HG03097 (cell line): ENCODE data around the gene INCA1.
A peak's percentile ranks its signal among the peaks of the same experiment; 100 is the strongest.
"Not testable (repeated sequence)": the region's sequence is repeated elsewhere in the genome, so short reads cannot be mapped to it uniquely, and the experiment has no call there.

Experiments used
- ATAC-seq: cut with Tn5 transposase; IDR thresholded peaks from one replicate; pipeline ENCODE4 v1.9.1; 2021; ENCODE audit not compliant: unreplicated experiment, low FRiP score

INCA1 gene, protein sequence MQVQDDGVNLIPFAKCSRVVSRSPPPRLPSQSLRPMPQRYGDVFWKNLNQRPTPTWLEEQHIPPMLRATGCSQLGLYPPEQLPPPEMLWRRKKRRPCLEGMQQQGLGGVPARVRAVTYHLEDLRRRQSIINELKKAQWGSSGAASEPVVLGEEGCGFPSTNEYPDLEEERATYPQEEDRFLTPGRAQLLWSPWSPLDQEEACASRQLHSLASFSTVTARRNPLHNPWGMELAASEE

DNA sequence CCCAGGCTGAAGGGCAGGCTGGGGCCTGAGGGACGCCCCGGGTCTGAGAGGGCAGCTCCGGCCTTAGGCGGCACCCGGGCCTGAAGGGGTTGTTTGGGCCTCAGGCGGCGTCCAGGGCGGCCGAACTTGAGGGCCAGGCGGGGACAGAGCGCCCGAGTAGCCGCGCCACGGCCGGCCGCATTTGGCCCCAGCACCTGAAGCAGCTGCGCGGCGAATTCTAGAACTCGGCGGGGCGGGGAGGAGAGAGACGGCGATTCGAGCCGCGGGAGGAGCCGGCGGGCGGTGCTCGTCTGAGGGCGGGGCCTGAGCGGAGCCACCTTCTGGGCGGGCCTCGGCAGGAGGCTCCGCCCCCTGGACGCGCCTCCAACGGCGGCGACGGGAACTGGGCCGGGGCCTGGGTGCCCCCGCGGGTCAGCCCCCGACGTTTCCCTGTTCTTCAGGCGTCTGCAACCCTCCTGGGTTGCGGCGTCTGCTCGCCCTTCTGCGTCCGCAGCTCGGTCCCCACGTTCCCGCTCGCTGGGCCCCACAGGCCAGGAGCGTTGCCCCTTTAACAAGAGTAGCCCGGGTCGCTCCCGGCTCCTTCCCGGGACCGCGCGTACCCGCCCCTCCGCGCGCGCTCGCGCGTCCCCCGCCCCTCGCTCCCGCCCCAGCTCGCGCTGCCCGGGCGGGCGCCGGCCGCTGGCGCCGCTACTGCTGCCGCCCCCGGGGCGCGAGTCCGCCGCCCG, at the start of gene INCA1, which contains the start of gene KIF1C:
TSS of gene INCA1 (minus strand) at position 221 of the 725 bp plus-strand sequence. CDS start 3,085 bp downstream, outside the sequence.
TSS of gene KIF1C (plus strand) at position 649 of the 725 bp plus-strand sequence. CDS start 2,297 bp downstream, outside the sequence.
- peak; percentile 81 for ATAC-seq

DNA sequence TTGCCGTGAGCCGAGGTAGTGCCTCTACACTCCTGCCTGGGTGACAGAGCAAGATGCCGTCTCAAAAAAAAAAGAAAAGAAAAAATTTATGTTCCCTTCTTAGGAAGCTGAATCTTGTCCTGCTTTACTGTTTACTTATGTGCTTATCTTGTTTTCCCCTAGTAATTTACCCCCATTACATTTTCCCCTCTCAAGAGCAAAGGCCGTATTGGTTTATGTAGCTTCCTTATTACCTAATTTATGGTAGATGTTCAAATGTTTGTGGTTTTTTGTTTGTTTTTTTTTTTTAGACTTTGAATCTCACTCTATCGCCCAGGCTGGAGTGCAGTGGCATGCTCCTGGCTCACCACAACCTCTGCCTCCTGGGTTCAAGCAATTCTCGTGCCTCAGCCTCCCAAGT, 48.2 kb upstream of the INCA1 start:
- ATAC-seq: no peak

DNA sequence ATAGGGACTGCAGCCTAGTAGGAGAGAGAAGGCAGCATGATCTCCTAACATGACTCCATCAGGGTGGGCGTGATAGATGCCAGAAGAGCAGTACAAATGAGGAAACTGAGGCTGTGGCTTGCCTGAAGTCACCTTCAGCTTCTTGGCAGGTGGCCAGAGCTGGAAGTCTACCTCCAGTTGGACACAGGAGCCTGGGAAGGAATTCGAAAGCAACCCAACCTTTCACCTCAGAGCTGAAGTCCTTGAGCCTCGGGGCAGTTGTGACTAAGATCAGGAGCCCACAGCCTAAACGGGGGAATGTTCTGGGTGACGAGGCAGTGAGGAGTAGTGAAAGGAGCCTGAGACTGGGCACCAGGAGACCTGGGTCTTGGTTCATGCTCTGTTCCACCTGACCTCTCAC, 47.3 kb upstream of the INCA1 start:
- ATAC-seq: no peak

DNA sequence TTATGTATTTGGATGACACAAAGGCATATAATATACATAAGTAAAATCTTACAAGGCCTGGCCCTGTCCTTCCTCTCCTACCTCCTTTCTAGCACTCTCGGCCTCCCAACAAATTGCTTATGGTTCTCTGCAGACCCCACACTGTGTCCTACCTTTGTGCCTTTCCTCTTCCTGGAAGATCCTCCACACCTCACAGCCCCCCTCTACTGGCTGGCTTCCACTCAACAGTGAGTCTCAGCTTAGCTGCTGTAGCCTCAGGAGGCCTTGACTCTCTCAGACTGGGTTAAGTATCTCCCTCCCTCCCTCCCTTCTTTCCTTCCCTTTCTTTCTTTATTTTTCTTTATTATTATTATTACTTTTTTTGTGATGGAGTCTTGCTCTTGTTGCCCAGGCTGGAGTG, 46.2 kb upstream of the INCA1 start:
- ATAC-seq: no peak

DNA sequence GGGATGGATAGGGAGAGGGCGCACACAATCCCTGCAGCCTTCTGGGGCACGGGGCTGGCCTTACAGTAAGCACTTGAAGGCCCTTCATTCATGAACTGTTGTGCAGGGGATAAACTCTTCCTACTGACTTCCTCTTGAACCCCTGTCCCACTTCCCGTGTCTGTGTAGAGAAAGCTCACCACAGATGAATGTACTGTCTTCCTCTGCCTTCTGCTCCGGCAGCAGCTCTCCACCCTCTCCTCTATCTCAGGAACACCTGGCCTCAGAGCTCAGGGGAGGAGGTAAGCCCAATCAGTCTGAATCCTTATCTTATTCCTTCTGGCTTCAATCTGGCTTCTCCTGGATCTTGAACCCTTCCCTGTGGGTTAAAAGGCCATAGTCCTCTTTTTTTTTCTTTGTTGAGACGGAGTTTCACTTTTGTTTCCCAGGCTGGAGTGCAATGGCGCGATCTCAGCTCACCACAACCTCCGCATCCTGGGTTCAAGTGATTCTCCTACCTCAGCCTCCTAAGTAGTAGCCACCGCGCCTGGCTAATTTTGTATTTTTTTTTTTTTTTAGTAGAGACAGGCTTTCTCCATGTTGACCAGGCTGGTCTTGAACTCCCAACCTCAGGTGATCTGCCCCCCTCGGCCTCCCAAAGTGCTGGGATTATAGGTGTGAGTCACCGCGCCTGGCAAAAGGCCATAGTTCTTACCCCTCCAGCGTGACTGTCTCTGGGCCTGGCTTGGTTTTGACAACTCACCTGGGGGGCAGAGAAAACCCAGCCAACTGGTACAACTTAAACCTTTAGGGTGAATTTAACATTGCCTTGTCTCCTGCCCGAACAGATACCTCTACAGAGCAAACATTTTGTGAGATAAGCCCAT, 45.1 kb upstream of the INCA1 start:
- no peak for ATAC-seq

DNA sequence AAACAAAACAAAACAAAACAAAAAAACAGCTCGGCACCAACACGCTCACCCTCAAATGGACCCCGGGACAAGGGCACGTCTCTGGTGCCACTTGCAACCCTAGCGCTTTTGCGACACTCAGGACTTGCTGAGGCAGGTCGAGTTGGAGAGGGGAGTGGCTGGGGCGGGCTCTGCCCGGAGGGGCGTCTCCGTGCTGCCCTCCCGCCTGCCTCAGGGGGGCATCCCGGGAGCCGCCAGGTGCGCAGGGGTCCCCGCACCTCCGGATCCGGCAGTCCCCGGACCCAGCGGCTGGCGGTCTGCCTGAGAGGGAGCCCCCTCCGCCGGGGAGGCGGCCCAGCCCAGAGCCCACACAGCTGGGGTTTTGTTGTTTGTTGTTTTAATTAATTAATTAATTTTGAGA, 38.0 kb upstream of the INCA1 start, which contains the start of gene SLC52A1:
TSS of gene SLC52A1 (minus strand) at position 112 of the 400 bp plus-strand sequence. CDS start 820 bp downstream, outside the sequence.
- no peak for ATAC-seq

DNA sequence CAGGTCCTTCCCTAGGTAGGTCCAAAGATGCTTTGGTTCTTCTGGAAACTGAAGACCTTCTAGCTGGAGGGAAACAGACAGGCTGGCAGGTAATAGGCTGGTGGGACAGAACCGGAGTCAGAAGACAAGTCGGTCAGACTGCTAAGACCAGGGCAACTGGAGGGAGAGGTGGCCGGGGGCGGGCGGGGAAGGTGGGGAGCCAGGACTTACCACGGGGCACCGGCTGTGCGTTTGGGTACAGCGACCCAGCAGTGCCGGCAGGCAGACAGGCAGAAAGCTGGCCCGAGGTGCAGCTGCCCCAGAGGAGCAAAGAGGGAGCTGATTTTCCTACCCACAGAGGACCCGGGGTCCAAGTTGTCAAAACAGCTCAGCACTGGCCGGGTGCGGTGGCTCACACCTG, 37.3 kb upstream of the INCA1 start:
- ATAC-seq: no peak

DNA sequence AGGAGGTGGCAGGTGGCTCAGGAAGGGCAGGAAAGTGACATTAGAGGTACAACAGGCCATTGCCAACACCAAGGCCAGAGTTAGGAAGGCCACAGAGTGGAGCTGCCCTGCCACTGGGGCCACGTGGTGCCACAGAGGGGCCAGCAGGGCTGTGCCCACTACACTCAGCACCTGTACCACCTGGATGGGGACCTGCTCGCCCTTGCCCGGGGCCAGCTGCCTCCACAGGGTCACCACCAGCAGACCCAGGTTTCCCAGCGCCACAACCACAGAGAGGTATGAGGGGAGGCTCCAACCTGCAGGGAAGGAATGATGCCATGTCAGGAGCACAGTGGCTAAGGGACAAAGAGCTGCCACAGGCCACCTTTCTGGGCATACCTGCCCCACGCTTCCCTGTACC, 36.7 kb upstream of the INCA1 start:
- ATAC-seq: no peak

DNA sequence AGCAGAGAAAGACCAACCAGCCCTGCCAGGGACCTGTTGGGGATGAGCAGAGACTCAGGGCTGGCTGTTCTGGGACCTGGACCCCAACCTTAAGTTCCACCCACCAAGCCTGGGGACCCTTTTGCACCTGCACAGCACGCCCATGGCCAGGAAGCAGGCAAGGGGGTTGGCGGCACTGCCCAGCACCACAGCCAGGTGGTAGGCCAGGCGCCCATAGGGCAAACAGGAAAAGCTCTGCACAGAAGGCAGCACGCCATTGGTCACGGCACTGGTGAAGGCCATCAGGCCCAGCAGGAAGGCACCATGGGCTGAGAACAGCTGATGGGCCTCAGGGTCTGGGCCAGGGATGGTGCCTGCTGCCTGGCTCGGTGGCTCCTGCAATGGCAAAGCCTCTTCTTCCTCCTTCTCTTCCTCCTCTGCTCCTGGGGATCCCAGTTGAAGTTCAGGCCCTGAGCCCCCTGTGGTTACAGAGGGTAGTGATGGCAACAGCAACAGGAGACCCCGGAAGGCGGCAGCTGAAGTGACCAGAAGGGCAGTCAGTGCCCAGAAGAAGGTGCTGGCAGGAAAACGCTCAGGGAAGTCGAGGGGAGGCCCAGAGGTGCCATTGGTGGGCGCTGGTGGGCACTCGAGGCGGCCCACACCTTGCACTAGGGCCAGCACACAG, 36.2 kb upstream of the INCA1 start:
- no peak for ATAC-seq

DNA sequence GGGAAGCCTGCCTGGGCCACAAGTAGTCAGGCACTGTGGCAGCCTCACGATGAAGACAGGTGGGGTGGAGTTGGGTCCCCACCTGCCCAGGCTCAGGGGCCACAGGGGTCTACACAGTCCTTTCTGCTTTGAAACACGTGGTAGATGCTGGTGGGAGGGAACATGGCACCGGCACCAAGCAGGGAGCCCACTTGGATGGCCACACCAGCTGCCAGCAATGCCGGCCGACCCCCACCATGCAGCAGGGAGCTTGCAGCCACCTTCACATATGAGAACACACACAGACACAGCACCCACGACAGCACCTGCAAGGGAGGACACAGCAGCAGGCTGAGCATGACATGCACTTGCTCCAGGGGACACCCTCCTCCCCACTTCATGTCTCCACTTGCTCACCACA, 35.5 kb upstream of the INCA1 start:
- no peak for ATAC-seq

DNA sequence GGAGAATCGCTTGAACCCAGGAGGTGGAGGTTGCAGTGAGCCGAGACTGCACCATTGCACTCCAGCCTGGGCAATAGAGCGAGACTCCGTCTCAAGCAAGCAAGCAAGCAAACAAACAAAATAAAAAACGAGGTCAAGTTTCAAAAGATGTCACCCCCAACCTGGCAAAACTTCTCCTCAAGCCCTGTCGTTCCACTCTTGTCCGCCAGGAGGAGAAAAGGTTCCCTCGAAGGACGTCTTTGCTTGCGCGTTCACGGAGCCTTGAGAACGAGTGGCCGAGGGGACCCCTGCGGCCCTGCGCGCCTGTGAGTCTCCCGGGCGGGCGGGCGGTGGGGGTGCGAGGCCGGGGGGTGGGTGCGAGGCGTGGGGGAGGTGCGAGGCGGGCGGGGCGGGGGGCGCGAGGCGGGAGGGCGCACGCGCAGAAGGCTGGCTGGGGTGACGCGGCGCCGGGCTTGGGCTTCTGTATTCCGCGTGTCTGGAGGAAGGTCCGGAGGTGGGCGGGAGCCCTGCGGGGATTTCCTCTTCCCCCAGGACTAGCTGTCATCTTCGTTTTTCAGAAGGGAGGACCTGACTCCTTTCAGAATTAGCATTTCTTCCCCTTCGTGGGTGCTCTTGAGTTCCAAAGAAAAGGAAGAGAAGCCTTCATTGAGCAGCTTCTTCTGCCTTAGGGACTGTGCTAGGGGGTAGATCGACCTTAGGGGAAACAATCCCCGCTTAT, 34.2 kb upstream of the INCA1 start:
- peak; percentile 53 for ATAC-seq

DNA sequence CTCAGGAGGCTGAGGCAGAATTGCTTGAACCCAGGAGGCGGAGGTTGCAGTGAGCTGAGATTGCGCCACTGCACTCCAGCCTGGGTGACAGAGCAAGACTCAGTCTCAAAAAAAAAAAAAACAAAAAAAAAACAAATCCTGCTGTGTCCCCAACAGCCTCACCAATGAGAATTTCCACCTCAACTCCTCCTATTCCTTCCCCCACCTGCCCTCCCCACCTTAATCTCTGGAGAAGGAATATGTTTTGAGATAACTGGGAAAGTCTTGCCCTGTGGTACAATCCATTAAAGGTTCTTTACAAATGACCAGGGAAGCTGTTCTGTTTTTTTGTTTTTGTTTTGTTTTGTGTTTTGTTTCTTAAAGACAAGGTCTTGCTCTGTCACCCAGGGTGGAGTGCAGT, 32.8 kb upstream of the INCA1 start:
- ATAC-seq: not testable (repeated sequence)

DNA sequence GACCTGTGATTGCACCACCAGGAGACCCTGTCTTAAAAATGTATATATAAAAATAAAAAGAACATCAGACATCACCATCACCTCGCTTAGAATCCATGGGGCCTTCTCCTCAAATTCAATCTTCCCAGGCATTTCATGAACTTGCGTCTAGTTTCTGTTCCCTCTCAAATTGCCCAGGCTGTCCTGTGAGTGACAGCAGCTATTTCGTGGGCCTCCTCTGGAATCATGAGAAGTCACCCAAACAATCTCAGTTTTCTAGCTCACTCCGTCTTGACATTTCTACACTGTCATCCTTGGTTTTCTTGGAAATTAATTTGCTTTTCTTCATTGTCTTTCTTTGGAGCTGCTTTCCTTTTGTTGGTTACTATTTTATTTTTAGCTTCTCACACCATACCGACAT, 30.6 kb upstream of the INCA1 start:
- no peak for ATAC-seq

DNA sequence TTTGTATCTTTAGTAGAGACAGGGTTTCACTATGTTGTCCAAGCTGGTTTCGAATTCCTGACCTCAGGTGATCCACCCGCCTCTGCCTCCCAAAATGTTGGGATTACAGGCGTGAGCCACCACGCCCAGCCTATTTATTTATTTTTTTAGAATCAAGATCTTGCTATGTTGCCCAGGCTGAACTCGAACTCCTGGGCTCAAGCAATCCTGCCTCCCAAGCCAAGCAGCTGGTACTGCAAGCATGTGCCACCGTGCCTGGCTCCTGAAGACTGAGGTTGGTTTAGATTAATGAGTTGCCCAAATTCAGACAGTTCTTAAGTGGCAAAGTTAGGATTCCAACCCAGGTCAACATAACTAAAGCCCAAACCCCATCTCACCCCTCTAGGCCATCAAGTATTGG, 30.0 kb upstream of the INCA1 start:
- no peak for ATAC-seq

DNA sequence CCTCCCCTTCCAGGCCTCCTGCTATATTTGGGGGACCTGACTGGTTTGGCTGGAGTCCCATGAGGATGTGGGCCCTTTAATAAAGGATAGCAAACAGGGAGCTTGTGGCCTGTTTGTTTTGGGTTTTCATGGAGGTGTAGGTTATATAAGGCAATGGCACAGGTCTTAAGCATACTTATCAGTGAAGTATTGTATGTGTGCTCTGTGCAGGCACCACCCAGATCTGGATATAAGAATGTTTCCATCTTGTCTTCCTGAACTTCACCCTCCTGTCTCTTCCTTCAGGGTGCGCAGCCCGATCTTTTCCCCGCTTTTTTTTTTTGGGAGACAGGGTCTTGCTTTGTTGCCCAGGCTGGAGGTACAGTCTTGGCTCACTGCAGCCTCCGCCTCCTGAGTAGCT, 27.3 kb upstream of the INCA1 start:
- ATAC-seq: no peak

DNA sequence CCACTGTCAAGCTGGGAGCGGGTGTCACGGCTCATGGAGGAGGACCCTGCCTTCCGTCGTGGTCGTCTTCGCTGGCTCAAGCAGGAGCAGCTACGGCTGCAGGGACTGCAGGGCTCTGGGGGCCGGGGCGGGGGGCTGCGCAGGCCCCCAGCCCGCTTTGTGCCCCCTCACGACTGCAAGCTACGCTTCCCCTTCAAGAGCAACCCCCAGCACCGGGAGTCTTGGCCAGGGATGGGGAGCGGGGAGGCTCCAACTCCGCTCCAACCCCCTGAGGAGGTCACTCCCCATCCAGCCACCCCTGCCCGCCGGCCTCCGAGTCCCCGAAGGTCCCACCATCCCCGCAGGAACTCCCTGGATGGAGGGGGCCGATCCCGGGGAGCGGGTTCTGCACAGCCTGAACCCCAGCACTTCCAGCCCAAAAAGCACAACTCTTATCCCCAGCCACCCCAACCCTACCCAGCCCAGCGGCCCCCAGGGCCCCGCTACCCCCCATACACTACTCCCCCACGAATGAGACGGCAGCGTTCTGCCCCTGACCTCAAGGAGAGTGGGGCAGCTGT, 26.3 kb upstream of the INCA1 start:
- no peak for ATAC-seq

DNA sequence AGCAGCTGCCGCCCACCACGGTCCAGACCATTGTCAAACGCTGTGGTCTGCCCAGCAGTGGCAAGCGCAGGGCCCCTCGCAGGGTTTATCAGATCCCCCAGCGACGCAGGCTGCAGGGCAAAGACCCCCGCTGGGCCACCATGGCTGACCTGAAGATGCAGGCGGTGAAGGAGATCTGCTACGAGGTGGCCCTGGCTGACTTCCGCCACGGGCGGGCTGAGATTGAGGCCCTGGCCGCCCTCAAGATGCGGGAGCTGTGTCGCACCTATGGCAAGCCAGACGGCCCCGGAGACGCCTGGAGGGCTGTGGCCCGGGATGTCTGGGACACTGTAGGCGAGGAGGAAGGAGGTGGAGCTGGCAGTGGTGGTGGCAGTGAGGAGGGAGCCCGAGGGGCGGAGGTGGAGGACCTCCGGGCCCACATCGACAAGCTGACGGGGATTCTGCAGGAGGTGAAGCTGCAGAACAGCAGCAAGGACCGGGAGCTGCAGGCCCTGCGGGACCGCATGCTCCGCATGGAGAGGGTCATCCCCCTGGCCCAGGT, 24.9 kb upstream of the INCA1 start:
- ATAC-seq: no peak

DNA sequence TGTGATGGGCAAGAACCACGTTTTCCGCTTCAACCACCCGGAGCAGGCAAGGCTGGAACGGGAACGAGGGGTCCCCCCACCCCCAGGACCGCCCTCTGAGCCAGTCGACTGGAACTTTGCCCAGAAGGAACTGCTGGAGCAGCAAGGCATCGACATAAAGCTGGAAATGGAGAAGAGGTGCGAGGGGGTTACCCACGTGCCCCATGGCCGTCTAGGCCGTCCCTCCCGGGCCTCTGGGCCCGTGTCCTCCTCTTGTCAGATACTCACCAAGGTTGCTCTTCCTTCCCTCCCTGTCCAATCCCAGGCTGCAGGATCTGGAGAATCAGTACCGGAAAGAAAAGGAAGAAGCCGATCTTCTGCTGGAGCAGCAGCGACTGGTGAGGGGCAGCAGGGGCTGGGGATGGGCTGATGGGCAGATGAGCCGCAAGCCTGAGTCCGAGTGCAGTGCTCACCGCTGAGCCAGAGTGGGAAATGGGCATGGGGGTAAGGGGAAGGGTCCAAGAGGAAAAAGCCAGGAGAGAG, 23.2 kb upstream of the INCA1 start:
- no peak for ATAC-seq

DNA sequence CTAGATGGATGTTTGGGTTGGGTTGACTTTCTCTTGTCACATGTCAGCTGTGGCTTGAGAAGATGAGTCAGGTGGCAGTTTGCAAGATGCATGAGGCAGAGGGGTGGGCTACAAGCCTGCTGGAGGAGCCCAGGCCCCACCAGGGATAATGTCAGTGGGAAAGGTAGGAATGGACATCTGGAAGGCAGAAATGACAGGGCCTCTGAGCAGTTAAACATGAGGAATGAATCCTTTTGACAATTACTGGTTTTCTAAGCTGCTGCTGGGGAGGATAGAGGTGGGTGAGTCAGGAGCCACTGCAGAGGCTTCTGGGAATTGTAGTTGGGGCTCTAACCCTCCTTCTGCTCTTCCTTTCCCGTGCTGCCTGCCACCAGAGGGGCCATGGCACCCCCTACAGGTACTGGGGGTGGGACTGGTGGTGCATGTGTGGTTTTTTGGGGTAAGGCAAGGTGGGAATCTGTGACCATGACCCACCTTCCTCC, 22.2 kb upstream of the INCA1 start:
- ATAC-seq: no peak
